DOHH2 (cell line): Measurements from ENCODE around the gene MGLL.

Experiments
- CTCF ChIP-seq: fragments of 200-600 bp; sonication (generic); IDR thresholded peaks from one replicate; pipeline ENCODE4 v1.5.1; 2014; ENCODE audit warnings: antibody characterized with exemption, mild to moderate bottlenecking, low read depth, low read length; ENCODE audit not compliant: poor library complexity, severe bottlenecking
- EZH2phosphoT487 ChIP-seq: fragments of 200-600 bp; sonication (generic); IDR thresholded peaks from 2 replicates; pipeline ENCODE4 v1.6.1; 2017; ENCODE audit warnings: borderline replicate concordance, mild to moderate bottlenecking, antibody characterized with exemption, low read length, moderate library complexity, mixed read lengths

- TF ChIP-seq CTCF (no peak), EZH2phosphoT487 (no peak)
Measured at GRCh38 chr3:127833281-127834032, 11.1 kb upstream of the MGLL start.
